Neutrophil (primary cell): Measurements from ENCODE around the gene ACOT13.
"Not testable (repeated sequence)": the region's sequence is repeated elsewhere in the genome, so short reads cannot be mapped to it uniquely, and the experiment has no call there.

ENCODE experiments used
- H3K27ac ChIP-seq: fragments of 200-600 bp; sonication (generic); 2 replicates; pipeline ENCODE4 v1.5.1; 2016; ENCODE audit warnings: mild to moderate bottlenecking, moderate library complexity
- H3K27me3 ChIP-seq: fragments of 200-600 bp; sonication (generic); 2 replicates; pipeline ENCODE4 v1.6.0; 2016; ENCODE audit warnings: mild to moderate bottlenecking
- H3K36me3 ChIP-seq: fragments of 200-600 bp; sonication (generic); 2 replicates; pipeline ENCODE4 v1.5.1; 2017
- H3K4me1 ChIP-seq, 2 experiments: fragments of 200-600 bp in 1 of 2; sonication (generic) in 1 of 2; 1 replicate in 1 of 2; 2 replicates in 1 of 2; pipeline versions ENCODE4 v1.5.1 to v1.6.1; 2013 to 2016; ENCODE audit warnings: low read depth in 1 of 2, low read length in 1 of 2, mild to moderate bottlenecking in 1 of 2, moderate library complexity in 1 of 2; ENCODE audit not compliant: control insufficient read depth in 1 of 2, insufficient read depth in 1 of 2
- H3K4me3 ChIP-seq, 2 experiments: fragments of 200-600 bp in 1 of 2; sonication (generic) in 1 of 2; 1 replicate in 1 of 2; 2 replicates in 1 of 2; pipeline ENCODE4 v1.5.1; 2013 to 2016; ENCODE audit warnings: low read depth in 1 of 2, low read length in 1 of 2, mild to moderate bottlenecking in 1 of 2, moderate library complexity in 1 of 2
- H3K9me3 ChIP-seq: fragments of 200-600 bp; sonication (generic); 2 replicates; pipeline ENCODE4 v1.5.1; 2016
- TF ChIP-seq, protein P1 (sequence below): fragments of 200-600 bp; sonication (generic); IDR thresholded peaks from 2 replicates; pipeline ENCODE4 v1.5.1; 2016; ENCODE audit warnings: antibody characterized with exemption

Gene ACOT13

GRCh38 chr6:24631671-24632070, 35.2 kb upstream of the ACOT13 start:
- TF ChIP-seq, protein P1, sequence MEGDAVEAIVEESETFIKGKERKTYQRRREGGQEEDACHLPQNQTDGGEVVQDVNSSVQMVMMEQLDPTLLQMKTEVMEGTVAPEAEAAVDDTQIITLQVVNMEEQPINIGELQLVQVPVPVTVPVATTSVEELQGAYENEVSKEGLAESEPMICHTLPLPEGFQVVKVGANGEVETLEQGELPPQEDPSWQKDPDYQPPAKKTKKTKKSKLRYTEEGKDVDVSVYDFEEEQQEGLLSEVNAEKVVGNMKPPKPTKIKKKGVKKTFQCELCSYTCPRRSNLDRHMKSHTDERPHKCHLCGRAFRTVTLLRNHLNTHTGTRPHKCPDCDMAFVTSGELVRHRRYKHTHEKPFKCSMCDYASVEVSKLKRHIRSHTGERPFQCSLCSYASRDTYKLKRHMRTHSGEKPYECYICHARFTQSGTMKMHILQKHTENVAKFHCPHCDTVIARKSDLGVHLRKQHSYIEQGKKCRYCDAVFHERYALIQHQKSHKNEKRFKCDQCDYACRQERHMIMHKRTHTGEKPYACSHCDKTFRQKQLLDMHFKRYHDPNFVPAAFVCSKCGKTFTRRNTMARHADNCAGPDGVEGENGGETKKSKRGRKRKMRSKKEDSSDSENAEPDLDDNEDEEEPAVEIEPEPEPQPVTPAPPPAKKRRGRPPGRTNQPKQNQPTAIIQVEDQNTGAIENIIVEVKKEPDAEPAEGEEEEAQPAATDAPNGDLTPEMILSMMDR: no peak
- no peaks in the 10 kb centered on the region for H3K27me3 ChIP-seq
- H3K27ac ChIP-seq: no peak overlapping the region
- no peaks in the 10 kb centered on the region for H3K4me1 ChIP-seq
- H3K9me3 ChIP-seq: no peaks in the 10 kb centered on the region
- no peak overlapping the region for H3K4me3 ChIP-seq
- no peaks in the 10 kb centered on the region for H3K36me3 ChIP-seq

DNA sequence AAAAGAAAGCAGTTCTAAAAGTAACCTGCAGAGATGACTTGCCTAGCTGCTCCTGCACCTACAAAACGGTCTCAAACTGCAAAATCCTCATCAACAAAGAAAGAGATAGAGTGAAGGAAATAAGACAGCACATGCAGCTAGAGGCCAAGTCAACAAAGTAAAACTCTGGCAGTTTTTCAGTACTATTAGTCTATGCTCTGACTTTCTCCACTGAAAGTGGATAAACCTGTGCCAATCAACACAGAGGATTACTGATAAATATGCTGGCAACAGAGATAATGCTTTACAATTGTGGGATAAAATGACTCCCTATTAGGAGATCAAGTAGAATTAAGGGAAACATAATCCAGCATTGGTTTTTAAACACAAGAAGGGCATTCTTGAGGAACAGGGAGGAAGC, 34.3 kb upstream of the ACOT13 start:
- Histone ChIP-seq H3K9me3 (no peaks in the 10 kb centered on the region), H3K4me3 (no peak overlapping the region), H3K4me1 (no peaks in the 10 kb centered on the region), H3K27me3 (no peaks in the 10 kb centered on the region), H3K36me3 (no peaks in the 10 kb centered on the region), H3K27ac (no peak overlapping the region)
- TF ChIP-seq, protein P1: no peak

- Histone ChIP-seq H3K4me3 (no peak overlapping the region), H3K36me3 (no peaks in the 10 kb centered on the region), H3K27ac (no peak overlapping the region), H3K4me1 (no peaks in the 10 kb centered on the region), H3K27me3 (no peaks in the 10 kb centered on the region), H3K9me3 (no peaks in the 10 kb centered on the region)
- TF ChIP-seq, protein P1: no peak
Observed at GRCh38 chr6:24636681-24637080, 30.2 kb upstream of the ACOT13 start.

GRCh38 chr6:24640166-24640565, 26.7 kb upstream of the ACOT13 start:
- Histone ChIP-seq H3K4me1 (peaks cover 1 to 2% of the 10 kb centered on the region in 2 experiments), H3K4me3 (no peak overlapping the region), H3K36me3 (no peaks in the 10 kb centered on the region), H3K27ac (no peak overlapping the region), H3K27me3 (peaks cover 30% of the 10 kb centered on the region), H3K9me3 (no peaks in the 10 kb centered on the region)
- TF ChIP-seq, protein P1: no peak

DNA sequence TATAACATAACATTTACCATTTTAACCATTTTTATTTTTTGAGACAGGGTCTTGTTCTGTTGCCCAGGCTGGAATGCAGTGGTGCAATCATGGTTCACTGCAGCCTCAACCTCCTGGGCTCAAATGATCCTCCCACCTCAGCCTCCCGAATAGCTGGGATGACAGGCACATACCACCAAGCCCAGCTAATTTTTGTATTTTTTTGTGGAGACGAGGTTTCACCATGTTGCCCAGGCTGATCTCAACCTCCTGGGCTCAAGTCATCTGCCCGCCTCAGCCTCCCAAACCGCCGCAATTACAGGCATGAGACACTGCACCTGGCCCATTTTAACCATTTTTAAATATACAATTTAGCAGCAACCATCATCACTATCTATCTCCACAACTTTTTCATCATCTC, 26.2 kb upstream of the ACOT13 start:
- H3K36me3 ChIP-seq, H3K27ac ChIP-seq, H3K9me3 ChIP-seq, H3K4me3 ChIP-seq, H3K4me1 ChIP-seq: not testable (repeated sequence)
- peaks cover 35% of the 10 kb centered on the region for H3K27me3 ChIP-seq

- Histone ChIP-seq H3K4me1 (peaks cover 13% of the 10 kb centered on the region in 2 experiments), H3K9me3 (no peaks in the 10 kb centered on the region), H3K4me3 (no peak overlapping the region), H3K27me3 (peaks cover 35% of the 10 kb centered on the region), H3K27ac (no peak overlapping the region), H3K36me3 (no peaks in the 10 kb centered on the region)
- TF ChIP-seq, protein P1: no peak
Observed at GRCh38 chr6:24642061-24642460, 24.8 kb upstream of the ACOT13 start.
